A673 (cell line): ENCODE results near the gene TMEM255B. TPM values are rescaled to one million over a fixed set of nuclear protein-coding genes. Genes with fewer than 3 reads are reported as not detected.

Source experiments
- BruUV-seq: library from RNA; stranded (reverse); fragments of 400-500 nt; replicated peaks from 2 replicates; lab custom pipeline; 2021; lab: Mats Ljungman, UMichigan
- CTCF ChIA-PET: fragments of 300-600 bp; sonication (Branson Sonifier 250); formaldehyde crosslinking; loops from one replicate; lab custom pipeline; 2022; ENCODE audit warnings: antibody characterized with exemption; lab: Charles Lee
- POLR2A ChIA-PET: fragments of 300-600 bp; sonication (Branson Sonifier 250); formaldehyde crosslinking; loops from one replicate; lab custom pipeline; 2022; ENCODE audit warnings: antibody characterized with exemption; ENCODE audit not compliant: low non-redundant PET; lab: Charles Lee
- DNase-seq: peaks from one replicate; pipeline ENCODE4 v3.0.0-alpha.2; 2015; ENCODE audit warnings: low spot score
- H3K27ac ChIP-seq: fragments of 200-600 bp; sonication (generic); 2 replicates; pipeline ENCODE4 v1.5.1; 2016; ENCODE audit warnings: mixed run types, low read depth, mild to moderate bottlenecking, mixed read lengths, antibody characterized with exemption, low read length; ENCODE audit not compliant: poor library complexity, severe bottlenecking
- H3K27me3 ChIP-seq: fragments of 200-600 bp; sonication (generic); replicated peaks from 2 replicates; pipeline ENCODE4 v1.6.1; 2017; ENCODE audit warnings: mixed run types, low read depth, mild to moderate bottlenecking, mixed read lengths, antibody characterized with exemption, low read length; ENCODE audit not compliant: insufficient read depth, poor library complexity
- H3K36me3 ChIP-seq: fragments of 200-600 bp; sonication (generic); 2 replicates; pipeline ENCODE4 v1.6.1; 2016; ENCODE audit warnings: mixed run types, mild to moderate bottlenecking, mixed read lengths, antibody characterized with exemption, low read length; ENCODE audit not compliant: insufficient read depth, poor library complexity, severe bottlenecking
- H3K4me1 ChIP-seq: fragments of 200-600 bp; sonication (generic); 2 replicates; pipeline ENCODE4 v1.6.1; 2017; ENCODE audit warnings: mixed run types, mild to moderate bottlenecking, mixed read lengths, antibody characterized with exemption, low read length; ENCODE audit not compliant: insufficient read depth, poor library complexity, severe bottlenecking
- H3K4me3 ChIP-seq: fragments of 200-600 bp; sonication (generic); 2 replicates; pipeline ENCODE4 v1.5.1; 2016; ENCODE audit warnings: low read depth, mixed run types, mild to moderate bottlenecking, mixed read lengths, low read length; ENCODE audit not compliant: poor library complexity, severe bottlenecking
- H3K9me3 ChIP-seq: fragments of 200-600 bp; sonication (generic); 2 replicates; pipeline ENCODE4 v1.6.1; 2016; ENCODE audit warnings: mixed run types, low read depth, mild to moderate bottlenecking, mixed read lengths, antibody characterized with exemption, low read length; ENCODE audit not compliant: poor library complexity, severe bottlenecking
- CTCF ChIP-seq: fragments of 300-800, 200-600 bp; sonication (generic); conservative IDR thresholded peaks from 2 replicates; pipeline ENCODE4 v1.5.1; 2017; ENCODE audit warnings: low read depth, mild to moderate bottlenecking, antibody characterized with exemption, low read length, moderate library complexity, mixed read lengths
- EZH2 ChIP-seq: fragments of 200-600 bp; sonication (generic); IDR thresholded peaks from 2 replicates; pipeline ENCODE4 v1.6.1; 2017; ENCODE audit warnings: borderline replicate concordance, low read depth, mild to moderate bottlenecking, mixed read lengths, antibody characterized with exemption, low read length; ENCODE audit not compliant: poor library complexity, severe bottlenecking
- intact Hi-C: fragments of 100-400 bp; cut with micrococcal nuclease; formaldehyde crosslinking; loops from one replicate; pipeline ENCODE4 v1.10.0; 2022; ENCODE audit not compliant: unreplicated experiment
- total RNA-seq: library from RNA; stranded (reverse); gene quantifications from 2 replicates; pipeline ENCODE4 v1.2.3, GENCODE V29; 2021

TMEM255B gene
- total RNA-seq, 1 experiment from 2014 or later, result 0.06 TPM

DNA sequence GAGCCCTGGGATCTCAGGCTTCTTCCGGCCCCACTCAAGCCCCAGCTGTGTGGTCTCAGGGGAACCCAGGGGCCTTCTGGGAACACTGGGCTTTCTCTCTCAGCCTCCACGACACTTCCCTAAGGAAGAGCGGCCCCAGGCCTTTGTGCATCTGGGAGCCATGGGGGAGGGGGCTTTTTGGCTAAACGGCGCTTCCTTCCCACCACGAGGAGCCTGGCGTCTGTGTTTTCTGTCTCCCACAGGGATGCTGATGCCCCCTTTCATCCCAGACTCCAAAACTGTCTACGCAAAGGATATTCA, 24.2 kb upstream of the TMEM255B start:
- CTCF ChIA-PET, result no interaction called here
- intact Hi-C loops, result no loop called here
- TF ChIP-seq EZH2 (no peak), CTCF (no peak)
- no peak overlapping the region for H3K27ac ChIP-seq
- no peak for DNase-seq
- H3K27me3 ChIP-seq, result peaks cover 13% of the 10 kb centered on the region
- H3K36me3 ChIP-seq, result no peaks in the 10 kb centered on the region
- POLR2A ChIA-PET, result no interaction called here
- no peaks in the 10 kb centered on the region for H3K4me1 ChIP-seq
- BruUV-seq, result no TSS peak
- no peaks in the 10 kb centered on the region for H3K9me3 ChIP-seq
- no peak overlapping the region for H3K4me3 ChIP-seq

GRCh38 chr13:113735194-113735593, 23.8 kb upstream of the TMEM255B start:
- H3K27ac ChIP-seq, result no peak overlapping the region
- BruUV-seq, result no TSS peak
- H3K4me1 ChIP-seq, result no peaks in the 10 kb centered on the region
- H3K4me3 ChIP-seq, result no peak overlapping the region
- DNase-seq, result no peak
- TF ChIP-seq EZH2 (no peak), CTCF (no peak)
- intact Hi-C loops, result no loop called here
- H3K36me3 ChIP-seq, result no peaks in the 10 kb centered on the region
- H3K27me3 ChIP-seq, result peaks cover 8% of the 10 kb centered on the region
- CTCF ChIA-PET, result no interaction called here
- no peaks in the 10 kb centered on the region for H3K9me3 ChIP-seq
- POLR2A ChIA-PET, result no interaction called here

- no peak for TF ChIP-seq EZH2
- no peak for TF ChIP-seq CTCF
- H3K4me1 ChIP-seq, result no peaks in the 10 kb centered on the region
- H3K27ac ChIP-seq, result no peak overlapping the region
- no peaks in the 10 kb centered on the region for H3K36me3 ChIP-seq
- no TSS peak for BruUV-seq
- peaks cover 3% of the 10 kb centered on the region for H3K27me3 ChIP-seq
- no peaks in the 10 kb centered on the region for H3K9me3 ChIP-seq
- intact Hi-C loops, result no loop called here
- no peak for DNase-seq
- CTCF ChIA-PET, result no interaction called here
- H3K4me3 ChIP-seq, result no peak overlapping the region
- POLR2A ChIA-PET, result no interaction called here
These were observed 23.3 kb upstream of the TMEM255B start for GRCh38 chr13:113735750-113736149.
